ENCODE data around the gene FAM222A.

- no peak for TF ChIP-seq POLR2A (IDR thresholded peaks at IDR 0.05)
- TF ChIP-seq CTCF (IDR thresholded peaks at IDR 0.05): no peak
Measured at GRCh38 chr12:109757671-109758265, 44.1 kb downstream of the FAM222A start.

Data from uterus (tissue), 2 donors.